Measurements from ENCODE around the gene ACAP3.

DNA sequence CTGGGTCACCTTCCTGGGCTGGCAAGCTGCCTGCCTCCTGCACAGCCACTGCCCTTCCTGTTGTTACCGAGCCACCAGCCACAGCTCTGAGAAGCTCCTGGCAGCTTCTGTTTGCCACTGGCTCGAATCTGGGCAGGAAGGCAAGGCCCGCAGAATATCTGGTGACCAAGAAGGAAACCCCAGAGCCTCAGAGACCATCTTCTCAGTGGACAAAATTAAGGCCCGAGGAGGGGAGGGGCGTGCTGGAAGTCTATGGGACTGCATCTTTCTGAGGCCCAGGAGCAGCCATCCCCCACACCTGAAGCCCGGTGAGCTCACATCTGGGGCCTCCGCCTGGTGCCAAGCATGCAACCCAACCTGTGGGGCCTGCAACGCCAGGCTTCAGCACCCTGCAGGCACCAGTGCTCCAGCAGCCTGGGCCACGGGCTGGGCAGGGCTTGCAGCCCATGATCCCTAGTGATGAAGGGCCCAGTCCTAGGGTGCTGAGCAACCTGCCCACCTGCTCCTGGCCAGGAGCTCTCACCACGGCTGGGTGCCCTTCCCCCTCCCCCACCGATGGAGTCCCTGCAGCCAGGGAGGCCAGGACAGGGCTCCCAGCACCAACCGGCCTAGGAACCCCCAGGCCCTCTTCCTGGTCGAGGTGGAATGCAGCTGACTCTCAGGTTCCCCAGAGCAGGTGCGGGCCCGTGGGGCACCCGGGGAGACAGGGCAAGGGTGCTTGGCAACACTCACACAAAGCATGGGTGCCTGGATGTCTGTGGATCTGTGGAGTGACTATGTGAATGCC, 17.8 kb upstream of the ACAP3 start:
- TF ChIP-seq, protein P1, sequence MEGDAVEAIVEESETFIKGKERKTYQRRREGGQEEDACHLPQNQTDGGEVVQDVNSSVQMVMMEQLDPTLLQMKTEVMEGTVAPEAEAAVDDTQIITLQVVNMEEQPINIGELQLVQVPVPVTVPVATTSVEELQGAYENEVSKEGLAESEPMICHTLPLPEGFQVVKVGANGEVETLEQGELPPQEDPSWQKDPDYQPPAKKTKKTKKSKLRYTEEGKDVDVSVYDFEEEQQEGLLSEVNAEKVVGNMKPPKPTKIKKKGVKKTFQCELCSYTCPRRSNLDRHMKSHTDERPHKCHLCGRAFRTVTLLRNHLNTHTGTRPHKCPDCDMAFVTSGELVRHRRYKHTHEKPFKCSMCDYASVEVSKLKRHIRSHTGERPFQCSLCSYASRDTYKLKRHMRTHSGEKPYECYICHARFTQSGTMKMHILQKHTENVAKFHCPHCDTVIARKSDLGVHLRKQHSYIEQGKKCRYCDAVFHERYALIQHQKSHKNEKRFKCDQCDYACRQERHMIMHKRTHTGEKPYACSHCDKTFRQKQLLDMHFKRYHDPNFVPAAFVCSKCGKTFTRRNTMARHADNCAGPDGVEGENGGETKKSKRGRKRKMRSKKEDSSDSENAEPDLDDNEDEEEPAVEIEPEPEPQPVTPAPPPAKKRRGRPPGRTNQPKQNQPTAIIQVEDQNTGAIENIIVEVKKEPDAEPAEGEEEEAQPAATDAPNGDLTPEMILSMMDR (IDR thresholded peaks at IDR 0.05; ENCODE audit: low read depth, low read length): no peak
- TF ChIP-seq EZH2phosphoT487 (IDR thresholded peaks at IDR 0.05; ENCODE audit: low read depth): no peak

Measured in OCI-LY3 (cell line).